GM12891 (cell line): ENCODE measurements around the gene TPK1.

ENCODE experiments used
- POLR2A ChIP-seq: IDR thresholded peaks from 2 replicates; pipeline ENCODE4 v1.6.1; 2011; ENCODE audit warnings: low read depth, low read length, control low read depth
- POLR2AphosphoS5 ChIP-seq: IDR thresholded peaks from 2 replicates; pipeline ENCODE4 v1.6.1; 2011; ENCODE audit warnings: low read depth, low read length, control low read depth
- TAF1 ChIP-seq: IDR thresholded peaks from 2 replicates; pipeline ENCODE4 v1.6.1; 2011; ENCODE audit warnings: low read depth, low read length, control low read depth

GRCh38 chr7:144735505-144736276, 100.2 kb downstream of the TPK1 start:
- TF ChIP-seq POLR2A (no peak), POLR2AphosphoS5 (no peak), TAF1 (no peak)
